ENCODE measurements around the gene CLPX.

The CLPX gene

GRCh38 chr15:65223996-65224395 is 38.9 kb upstream of the CLPX start:
- Histone ChIP-seq H3K36me3 (ENCODE audit: control insufficient read depth, insufficient read depth, low read length) (no peaks in the 10 kb centered on the region), H3K27me3 (replicated peaks; ENCODE audit: control insufficient read depth, insufficient read depth, low read length) (no peaks in the 10 kb centered on the region; the same call in 1 of the 2 replicates), H3K4me3 (replicated peaks; ENCODE audit: low read depth, low read length) (no peak overlapping the region)
- TF ChIP-seq CTCF (IDR thresholded peaks at IDR 0.05; ENCODE audit: insufficient read depth, low read length, poor library complexity, severe bottlenecking), result no peak
- DNase-seq (ENCODE audit: extremely low read depth, insufficient read length), result no peak

GRCh38 chr15:65222891-65223290 is 37.7 kb upstream of the CLPX start:
- no peaks in the 10 kb centered on the region; the same call in 1 of the 2 replicates for H3K27me3 ChIP-seq (replicated peaks; ENCODE audit: control insufficient read depth, insufficient read depth, low read length)
- H3K4me3 ChIP-seq (replicated peaks; ENCODE audit: low read depth, low read length), result no peak overlapping the region
- TF ChIP-seq CTCF (IDR thresholded peaks at IDR 0.05; ENCODE audit: insufficient read depth, low read length, poor library complexity, severe bottlenecking), result no peak
- H3K36me3 ChIP-seq (ENCODE audit: control insufficient read depth, insufficient read depth, low read length), result no peaks in the 10 kb centered on the region
- no peak for DNase-seq (ENCODE audit: extremely low read depth, insufficient read length)

GRCh38 chr15:65221697-65222096 is 36.6 kb upstream of the CLPX start:
- Histone ChIP-seq H3K36me3 (ENCODE audit: control insufficient read depth, insufficient read depth, low read length) (no peaks in the 10 kb centered on the region), H3K27me3 (replicated peaks; ENCODE audit: control insufficient read depth, insufficient read depth, low read length) (no peaks in the 10 kb centered on the region; the same call in 1 of the 2 replicates), H3K4me3 (replicated peaks; ENCODE audit: low read depth, low read length) (no peak overlapping the region)
- DNase-seq (ENCODE audit: extremely low read depth, insufficient read length), result no peak
- no peak for TF ChIP-seq CTCF (IDR thresholded peaks at IDR 0.05; ENCODE audit: insufficient read depth, low read length, poor library complexity, severe bottlenecking)

GRCh38 chr15:65219137-65219536 is 34.0 kb upstream of the CLPX start:
- no peak for TF ChIP-seq CTCF (IDR thresholded peaks at IDR 0.05; ENCODE audit: insufficient read depth, low read length, poor library complexity, severe bottlenecking)
- H3K4me3 ChIP-seq (replicated peaks; ENCODE audit: low read depth, low read length), result no peak overlapping the region

GRCh38 chr15:65217526-65218482 is 32.7 kb upstream of the CLPX start:
- DNase-seq (ENCODE audit: extremely low read depth, insufficient read length), result no peak
- H3K36me3 ChIP-seq (ENCODE audit: control insufficient read depth, insufficient read depth, low read length), result no peaks in the 10 kb centered on the region
- H3K27me3 ChIP-seq (replicated peaks; ENCODE audit: control insufficient read depth, insufficient read depth, low read length), result no peaks in the 10 kb centered on the region
- H3K4me3 ChIP-seq (replicated peaks; ENCODE audit: low read depth, low read length), result no peak overlapping the region
- no peak for TF ChIP-seq CTCF (IDR thresholded peaks at IDR 0.05; ENCODE audit: insufficient read depth, low read length, poor library complexity, severe bottlenecking)

More at GRCh38 chr15:65219137-65219536, 34.0 kb upstream of the CLPX start:
- H3K27me3 ChIP-seq (replicated peaks; ENCODE audit: control insufficient read depth, insufficient read depth, low read length), result no peaks in the 10 kb centered on the region
- DNase-seq (ENCODE audit: extremely low read depth, insufficient read length), result no peak
- H3K36me3 ChIP-seq (ENCODE audit: control insufficient read depth, insufficient read depth, low read length), result no peaks in the 10 kb centered on the region

All from GM06990 (cell line).